Rectal smooth muscle tissue (tissue), 1 donor: ENCODE results near the gene MRPL51.
"Not testable (repeated sequence)": the region's sequence is repeated elsewhere in the genome, so short reads cannot be mapped to it uniquely, and the experiment has no call there.

ENCODE experiments used
- H3K27ac ChIP-seq: one replicate; pipeline ENCODE4 v1.7.0; 2013; ENCODE audit warnings: low read depth, low read length, inconsistent platforms
- H3K27me3 ChIP-seq: one replicate; pipeline ENCODE4 v1.7.0; 2013; ENCODE audit warnings: low read length; ENCODE audit not compliant: control insufficient read depth, insufficient read depth
- H3K36me3 ChIP-seq: one replicate; pipeline ENCODE4 v1.7.0; 2013; ENCODE audit warnings: low read length; ENCODE audit not compliant: control insufficient read depth, insufficient read depth
- H3K4me1 ChIP-seq: one replicate; pipeline ENCODE4 v1.7.0; 2013; ENCODE audit warnings: low read length; ENCODE audit not compliant: control insufficient read depth, insufficient read depth
- H3K4me3 ChIP-seq: one replicate; pipeline ENCODE4 v1.7.0; 2013; ENCODE audit warnings: low read length
- H3K9ac ChIP-seq: one replicate; pipeline ENCODE4 v1.7.0; 2013; ENCODE audit warnings: low read length

MRPL51 gene

DNA sequence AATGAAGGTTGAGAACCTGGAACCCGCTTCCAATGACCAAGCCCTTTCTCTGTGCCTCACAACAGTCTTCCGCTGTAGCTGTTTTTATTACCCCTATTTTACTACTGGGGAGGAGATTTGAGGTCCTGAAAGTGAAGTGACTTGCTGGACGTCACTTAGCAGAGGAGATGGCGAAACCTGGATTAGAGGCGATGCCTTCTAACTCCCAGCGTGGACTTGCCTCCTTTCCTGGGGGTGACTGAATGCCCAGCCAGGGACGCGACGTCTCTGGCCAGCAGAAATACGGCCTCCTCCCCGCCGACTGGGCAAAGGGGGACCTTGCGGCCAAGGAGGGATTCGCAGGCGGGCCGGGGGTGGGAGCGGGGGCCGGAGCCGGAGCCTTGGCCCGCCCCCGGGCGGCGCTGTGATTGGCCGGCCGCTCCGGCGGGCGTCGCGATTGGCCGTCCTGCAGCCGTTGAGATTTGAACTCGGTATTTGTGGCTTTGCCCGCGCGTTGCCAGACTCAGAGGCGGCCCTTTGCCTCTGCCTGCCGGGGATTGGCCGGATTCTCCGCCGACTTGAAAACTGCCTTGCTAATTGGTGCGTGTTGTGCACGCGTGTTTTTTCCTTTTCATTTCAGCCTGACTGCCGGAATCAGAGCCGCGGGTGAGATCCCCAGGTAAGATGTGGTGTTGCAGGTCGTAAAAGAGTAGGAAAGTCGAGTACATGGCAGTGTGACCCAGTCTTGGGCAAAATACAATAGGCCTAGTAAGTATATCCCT lies 615 bp upstream of the MRPL51 start, which contains the start of gene NCAPD2:
NCAPD2 (plus strand) TSS at position 606 of the 761 bp plus-strand sequence. CDS start 997 bp downstream, outside the sequence.
- Histone ChIP-seq H3K36me3 (peaks cover 4% of the 10 kb centered on the region), H3K9ac (peak within 1 kb of the TSS; percentile 97)

DNA sequence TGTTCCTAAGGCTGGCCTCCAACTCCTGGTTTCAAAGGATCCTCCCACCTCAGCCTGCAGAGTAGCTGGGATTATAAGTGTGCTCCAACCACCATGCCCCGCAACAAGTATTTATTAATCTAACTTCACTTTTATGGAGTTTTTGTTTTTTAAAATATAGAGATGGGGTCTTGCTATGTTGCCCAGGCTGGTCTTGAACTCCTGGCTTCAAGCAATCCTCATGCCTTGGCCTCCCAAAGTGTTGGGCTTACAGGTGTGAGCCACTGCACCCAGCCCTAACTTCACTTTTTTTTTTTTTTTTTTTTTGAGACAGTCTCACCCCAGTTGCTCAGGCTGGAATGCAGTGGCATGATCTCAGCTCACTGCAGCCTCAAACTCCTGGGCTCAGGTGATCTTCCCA lies 2.4 kb downstream of the MRPL51 start:
- not testable (repeated sequence) for H3K36me3 ChIP-seq, H3K27ac ChIP-seq, H3K4me1 ChIP-seq, H3K9ac ChIP-seq, H3K27me3 ChIP-seq, H3K4me3 ChIP-seq

More for the DNA sequence above, 615 bp upstream of the MRPL51 start, which contains the start of gene NCAPD2:
- Histone ChIP-seq H3K27me3 (no peaks in the 10 kb centered on the region), H3K27ac (peak within 1 kb of the TSS; percentile 94), H3K4me3 (peak within 1 kb of the TSS; percentile 99), H3K4me1 (peaks cover 8% of the 10 kb centered on the region)

DNA sequence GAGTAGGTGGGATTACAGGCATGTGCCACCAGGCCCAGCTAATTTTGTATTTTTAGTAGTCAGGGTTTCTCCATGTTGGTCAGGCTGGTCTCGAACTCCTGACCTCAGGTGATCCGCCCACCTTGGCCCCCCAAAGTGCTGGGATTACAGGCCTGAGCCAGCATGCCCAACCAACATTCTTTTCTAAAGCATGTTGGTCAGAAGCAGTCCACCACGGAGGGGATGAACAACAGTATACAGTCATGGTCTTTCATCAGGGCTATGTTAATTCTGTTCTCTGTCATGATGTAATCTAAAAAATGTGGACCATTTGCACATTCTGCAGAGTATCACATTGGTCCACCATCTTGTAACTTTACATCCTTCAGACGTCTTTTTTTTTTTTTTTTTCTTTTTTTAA lies 3.6 kb downstream of the MRPL51 start:
- no peak overlapping the region for H3K27ac ChIP-seq
- peaks cover 2% of the 10 kb centered on the region for H3K36me3 ChIP-seq
- H3K4me3 ChIP-seq, result no peak overlapping the region
- H3K4me1 ChIP-seq, result peaks cover 4% of the 10 kb centered on the region
- H3K27me3 ChIP-seq, result no peaks in the 10 kb centered on the region
- no peak overlapping the region for H3K9ac ChIP-seq

DNA sequence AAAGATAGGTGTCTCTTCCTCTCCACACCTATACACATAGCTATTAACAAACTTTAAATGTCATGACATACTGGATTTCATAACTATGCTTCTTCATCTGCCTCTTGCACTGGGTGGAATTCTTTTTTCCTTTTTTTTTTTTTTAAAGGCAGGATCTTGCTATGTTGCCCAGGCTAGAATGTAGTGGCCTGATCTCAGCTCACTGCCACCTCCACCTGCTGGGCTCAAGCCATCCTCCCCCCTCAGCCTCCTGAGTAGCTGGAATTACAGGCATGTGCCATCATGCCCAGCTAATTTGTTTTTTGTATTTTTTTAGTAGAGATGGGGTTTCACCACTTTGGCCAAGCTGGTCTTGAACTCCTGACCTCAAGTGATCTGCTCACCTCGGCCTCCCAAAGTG lies 4.8 kb downstream of the MRPL51 start:
- Histone ChIP-seq H3K4me1 (no peaks in the 10 kb centered on the region), H3K9ac (no peak overlapping the region), H3K27me3 (no peaks in the 10 kb centered on the region), H3K36me3 (peaks cover 2% of the 10 kb centered on the region), H3K4me3 (no peak overlapping the region), H3K27ac (no peak overlapping the region)

DNA sequence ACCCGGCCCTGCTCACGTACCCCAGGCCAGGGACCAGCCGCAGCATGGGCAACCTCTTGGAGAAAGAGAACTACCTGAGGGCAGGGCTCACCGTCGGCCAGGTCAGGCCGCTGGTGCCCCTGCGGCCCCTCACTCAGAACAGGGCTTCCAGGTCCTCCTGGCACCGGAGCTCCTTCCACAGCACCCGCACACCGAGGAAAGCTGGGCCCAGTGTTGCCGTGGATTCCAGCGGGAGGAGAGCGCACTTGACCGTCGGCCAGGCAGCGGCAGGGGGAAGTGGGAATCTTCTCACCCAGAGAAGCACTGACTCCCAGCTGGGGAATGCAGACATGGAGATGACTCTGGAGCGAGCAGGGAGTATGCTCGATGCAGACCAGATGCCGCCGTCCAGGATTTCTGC lies 14.6 kb downstream of the MRPL51 start:
- Histone ChIP-seq H3K27me3 (no peaks in the 10 kb centered on the region), H3K4me3 (no peak overlapping the region), H3K27ac (no peak overlapping the region), H3K4me1 (no peaks in the 10 kb centered on the region), H3K9ac (no peak overlapping the region), H3K36me3 (no peaks in the 10 kb centered on the region)

DNA sequence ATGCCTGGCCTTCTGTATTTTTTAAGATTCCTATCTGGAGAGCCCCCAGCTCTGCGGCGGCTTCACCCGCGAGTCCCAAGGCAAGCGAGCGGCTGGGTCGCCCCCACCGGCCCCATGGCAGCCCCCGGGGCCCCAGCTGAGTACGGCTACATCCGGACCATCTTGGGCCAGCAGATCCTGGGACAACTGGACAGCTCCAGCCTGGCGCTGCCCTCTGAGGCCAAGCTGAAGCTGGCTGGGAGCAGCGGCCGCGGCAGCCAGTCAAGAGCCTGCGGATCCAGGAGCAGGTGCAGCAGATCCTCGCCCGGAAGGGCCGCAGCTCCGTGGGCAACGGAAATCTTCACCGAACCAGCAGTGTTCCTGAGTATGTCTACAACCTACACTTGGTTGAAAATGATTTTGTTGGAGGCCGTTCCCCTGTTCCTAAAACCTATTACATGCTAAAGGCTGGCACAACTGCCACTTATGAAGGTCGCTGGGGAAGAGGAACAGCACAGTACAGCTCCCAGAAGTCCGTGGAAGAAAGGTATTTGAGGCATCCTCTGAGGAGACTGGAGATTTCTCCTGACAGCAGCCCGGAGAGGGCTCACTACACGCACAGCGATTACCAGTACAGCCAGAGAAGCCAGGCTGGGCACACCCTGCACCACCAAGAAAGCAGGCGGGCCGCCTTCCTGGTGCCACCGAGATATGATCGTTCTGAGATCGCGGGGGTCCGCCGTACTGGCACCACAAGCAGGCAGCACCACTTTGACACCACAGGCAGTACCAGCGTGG lies 15.3 kb downstream of the MRPL51 start:
- H3K27me3 ChIP-seq, H3K4me1 ChIP-seq, H3K9ac ChIP-seq, H3K36me3 ChIP-seq, H3K4me3 ChIP-seq, H3K27ac ChIP-seq: not testable (repeated sequence)

DNA sequence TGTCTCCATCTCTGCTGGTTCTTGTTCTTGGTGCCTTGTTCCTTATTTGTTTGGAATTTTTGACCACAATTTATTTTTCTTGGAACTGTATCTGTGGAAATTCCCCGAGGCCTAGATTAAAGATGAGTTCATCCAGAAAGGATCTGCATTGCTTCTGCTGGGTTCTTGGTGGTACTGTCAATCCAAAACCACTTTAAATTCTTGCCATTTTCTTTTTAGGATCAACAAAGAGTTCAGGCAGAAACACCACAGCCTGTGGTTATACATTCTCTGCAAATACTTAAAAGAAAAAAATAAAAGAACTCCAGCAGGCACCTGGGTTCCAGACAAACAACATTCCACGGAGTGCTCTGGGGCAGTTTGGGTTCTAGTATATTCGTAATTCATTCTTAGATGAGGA lies 16.6 kb downstream of the MRPL51 start:
- Histone ChIP-seq H3K4me1 (no peaks in the 10 kb centered on the region), H3K36me3 (no peaks in the 10 kb centered on the region), H3K9ac (no peak overlapping the region), H3K4me3 (no peak overlapping the region), H3K27ac (peak overlapping the region; percentile 19), H3K27me3 (no peaks in the 10 kb centered on the region)

DNA sequence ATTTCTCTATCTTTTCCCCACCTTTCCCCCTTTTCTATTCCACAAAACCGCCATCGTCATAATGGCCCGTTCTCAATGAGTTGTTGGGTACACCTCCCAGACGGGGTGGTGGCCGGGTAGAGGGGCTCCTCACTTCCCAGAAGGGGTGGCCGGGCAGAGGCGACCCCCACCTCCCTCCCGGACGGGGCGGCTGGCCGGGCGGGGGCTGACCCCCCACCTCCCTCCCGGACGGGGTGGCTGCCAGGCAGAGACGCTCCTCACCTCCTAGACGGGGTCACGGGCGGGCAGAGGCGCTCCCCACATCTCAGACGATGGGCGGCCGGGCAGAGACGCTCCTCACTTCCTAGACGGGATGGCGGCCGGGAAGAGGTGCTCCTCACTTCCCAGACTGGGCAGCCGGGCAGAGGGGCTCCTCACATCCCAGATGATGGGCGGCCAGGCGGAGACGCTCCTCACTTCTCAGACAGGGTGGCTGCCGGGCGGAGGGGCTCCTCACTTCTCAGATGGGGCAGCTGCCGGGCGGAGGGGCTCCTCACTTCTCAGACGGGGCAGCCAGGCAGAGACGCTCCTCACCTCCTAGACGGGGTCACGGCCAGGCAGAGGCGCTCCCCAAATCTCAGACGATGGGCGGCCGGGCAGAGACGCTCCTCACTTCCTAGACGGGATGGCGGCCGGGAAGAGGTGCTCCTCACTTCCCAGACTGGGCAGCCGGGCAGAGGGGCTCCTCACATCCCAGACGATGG lies 17.7 kb downstream of the MRPL51 start:
- not testable (repeated sequence) for H3K27ac ChIP-seq, H3K4me1 ChIP-seq, H3K36me3 ChIP-seq, H3K9ac ChIP-seq, H3K27me3 ChIP-seq, H3K4me3 ChIP-seq

DNA sequence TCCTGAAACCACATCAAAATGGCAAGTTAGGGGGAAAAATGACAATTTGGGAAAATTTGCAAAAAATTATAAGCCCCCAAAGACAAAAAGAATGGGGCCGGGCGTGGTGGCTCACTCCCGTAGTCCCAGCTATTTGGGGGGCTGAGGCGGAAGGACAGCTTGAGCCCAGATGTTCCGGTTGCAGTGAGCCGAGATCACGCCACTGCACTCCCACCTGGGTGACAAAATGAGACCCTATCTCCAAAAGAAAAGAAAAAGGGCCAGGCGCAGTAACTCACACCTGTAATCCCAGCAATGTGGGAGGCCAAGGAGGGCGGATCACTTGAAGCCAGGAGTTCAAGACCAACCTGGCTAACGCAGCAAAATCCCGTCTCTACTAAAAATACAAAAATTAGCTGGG lies 20.6 kb downstream of the MRPL51 start:
- H3K4me3 ChIP-seq, result no peak overlapping the region
- H3K27ac ChIP-seq, result no peak overlapping the region
- no peaks in the 10 kb centered on the region for H3K36me3 ChIP-seq
- no peaks in the 10 kb centered on the region for H3K27me3 ChIP-seq
- peaks cover 9% of the 10 kb centered on the region for H3K4me1 ChIP-seq
- no peak overlapping the region for H3K9ac ChIP-seq

DNA sequence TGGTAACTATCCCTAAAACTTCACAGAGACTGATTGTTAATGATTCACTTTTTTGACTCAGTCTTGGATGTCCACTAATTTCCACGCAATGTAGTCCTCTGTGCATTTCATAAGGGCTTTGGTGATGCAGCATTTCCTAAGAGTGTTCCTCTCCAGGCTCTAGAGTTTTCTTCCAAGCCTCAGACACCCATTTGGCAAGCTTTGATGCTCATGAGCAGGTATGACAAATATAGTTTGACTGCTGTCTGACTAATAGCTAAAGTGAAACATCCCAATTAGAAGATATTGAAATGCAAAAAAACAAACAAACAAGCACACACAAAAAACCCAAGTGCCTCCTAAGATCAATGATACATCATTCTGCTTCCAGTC lies 21.1 kb downstream of the MRPL51 start:
- no peaks in the 10 kb centered on the region for H3K36me3 ChIP-seq
- H3K4me1 ChIP-seq, result peaks cover 9% of the 10 kb centered on the region
- H3K27me3 ChIP-seq, result no peaks in the 10 kb centered on the region
- H3K4me3 ChIP-seq, result no peak overlapping the region
- no peak overlapping the region for H3K27ac ChIP-seq
- H3K9ac ChIP-seq, result no peak overlapping the region

DNA sequence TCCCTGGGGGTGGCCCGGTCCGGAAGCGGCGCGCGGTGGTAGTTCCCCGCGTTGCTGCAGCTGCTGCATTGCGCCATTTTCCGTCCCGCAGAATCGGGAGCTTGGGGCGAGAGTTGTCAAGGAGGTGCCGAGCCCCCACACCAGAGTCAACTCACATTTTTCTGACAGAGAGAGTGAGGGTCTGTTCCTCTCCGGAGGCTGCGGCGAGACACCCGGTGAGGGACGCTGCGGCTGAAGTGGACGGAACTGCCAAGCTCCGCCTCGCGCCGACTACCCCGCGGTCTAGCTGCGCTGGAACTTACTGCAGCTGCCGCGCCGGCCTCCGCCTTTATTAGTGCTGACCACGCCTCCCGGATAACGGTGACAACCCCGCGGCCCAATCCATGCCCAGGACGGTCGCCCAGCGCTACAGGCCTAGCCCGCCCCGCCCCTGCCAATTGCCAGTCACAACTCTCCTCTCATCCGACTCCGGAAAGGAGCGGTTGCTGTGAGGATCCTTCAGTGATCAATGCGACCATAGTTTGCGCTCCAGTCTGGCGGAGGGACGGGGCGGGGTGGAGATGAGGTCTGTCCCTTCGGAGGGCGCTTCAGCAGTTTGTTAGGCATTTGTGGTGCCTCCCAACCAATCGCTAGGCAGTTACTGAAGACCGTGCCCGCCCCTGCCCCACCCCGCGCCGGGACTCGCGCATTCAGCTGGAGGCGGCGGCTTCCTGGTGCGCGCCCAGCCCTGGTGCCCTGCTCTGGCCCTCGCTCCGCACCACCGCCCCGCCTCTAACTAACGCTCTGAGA lies 22.5 kb downstream of the MRPL51 start, which contains the start of gene VAMP1:
VAMP1 (minus strand) TSS at position 303 of the 789 bp plus-strand sequence; CDS start at position 157, 146 bp downstream.
- peak within 1 kb of the TSS; percentile 84 for H3K9ac ChIP-seq
- H3K27ac ChIP-seq, result peak within 1 kb of the TSS; percentile 95
- peak within 1 kb of the TSS; percentile 89 for H3K4me3 ChIP-seq
- peaks cover 2% of the 10 kb centered on the region for H3K36me3 ChIP-seq
- H3K4me1 ChIP-seq, result peaks cover 11% of the 10 kb centered on the region
- H3K27me3 ChIP-seq, result no peaks in the 10 kb centered on the region
